ENCODE measurements around the gene TTLL13.

DNA sequence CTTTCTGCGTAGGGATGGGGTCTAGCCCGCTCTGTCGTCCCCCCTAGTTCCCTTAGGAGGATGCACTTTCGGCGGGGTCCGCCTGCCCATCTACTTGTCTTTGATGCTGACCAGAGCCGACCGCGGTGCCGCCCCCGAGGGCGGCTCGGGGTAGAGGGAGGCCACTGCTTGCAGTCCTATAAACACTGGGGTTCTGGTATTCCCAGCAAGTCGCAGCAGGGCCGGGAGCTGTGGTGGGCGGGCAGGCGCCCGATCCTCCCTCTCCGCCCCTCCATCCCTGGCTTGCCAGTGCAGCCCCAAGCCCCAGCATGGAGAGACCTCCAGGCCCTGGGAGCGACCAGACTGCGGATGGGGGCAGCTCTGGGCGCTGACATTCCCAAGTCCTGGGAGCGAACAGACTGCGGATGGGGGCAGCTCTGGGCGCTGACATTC, 47.4 kb upstream of the TTLL13 start:
- no peak for TF ChIP-seq CTCF (IDR thresholded peaks at IDR 0.05)
- no peak for TF ChIP-seq EZH2 (IDR thresholded peaks at IDR 0.05; ENCODE audit: borderline replicate concordance, insufficient read depth, low read depth, low read length, poor library complexity, severe bottlenecking)
